Right ventricle myocardium superior (tissue), 1 donor: ENCODE results near the gene RPL39L. TPM values are rescaled to one million over a fixed set of nuclear protein-coding genes. Genes with fewer than 3 reads are reported as not detected.

Experiments
- ATAC-seq: fragments of 200-7000 bp; cut with Tn5 transposase; one replicate; pipeline ENCODE4 v1.9.1; 2020; ENCODE audit warnings: mild to moderate bottlenecking; ENCODE audit not compliant: poor library complexity
- DNase-seq: peaks from one replicate; pipeline ENCODE4 v3.0.0-alpha.2; 2020
- intact Hi-C: fragments of 100-400 bp; cut with DNase I; formaldehyde crosslinking; loops from one replicate; pipeline ENCODE4 v1.11.2; 2022
- total RNA-seq: library from RNA; stranded (reverse); fragmentation: NEBNext Ultra II Directional; extraction: Animal tissue kit (Norgen Biotek cat#: 25700); gene quantifications from one replicate; pipeline ENCODE4 v1.2.1, GENCODE V29; 2021
- donor health status: DM: no; HTN: yes; CAD: no; lungs with severe emphysema.

RPL39L gene
- total RNA-seq, 1 donor from 2014 or later, result 3.1 TPM

GRCh38 chr3:187077085-187077484 is 62.2 kb downstream of the RPL39L start:
- intact Hi-C loops, result no loop called here
- DNase-seq (no peak), ATAC-seq (no peak)

GRCh38 chr3:187076297-187076696 is 63.0 kb downstream of the RPL39L start:
- DNase-seq (no peak), ATAC-seq (no peak)
- intact Hi-C loops, result no loop called here

- no peak for ATAC-seq
- intact Hi-C loops, result no loop called here
- no peak for DNase-seq
Measured at GRCh38 chr3:187074846-187075245, 64.5 kb downstream of the RPL39L start.

- ATAC-seq, result no peak
- no peak for DNase-seq
- intact Hi-C loops, result no loop called here
Measured at GRCh38 chr3:187073581-187074098, 65.7 kb downstream of the RPL39L start.

- no peak for DNase-seq
- no peak for ATAC-seq
- intact Hi-C loops, result no loop called here
Measured at GRCh38 chr3:187072511-187072910, 66.8 kb downstream of the RPL39L start.

- intact Hi-C loops, result no loop called here
- ATAC-seq, result no peak
- no peak for DNase-seq
Measured at GRCh38 chr3:187072102-187072501, 67.2 kb downstream of the RPL39L start.

Other genes with a start within 250 kb of the RPL39L start
- gene ST6GAL1, start 209.0 kb downstream of the RPL39L start, total RNA-seq, result 67.4 TPM
- gene RTP1, start 58.0 kb upstream of the RPL39L start, total RNA-seq, result not detected
- 144 TPM for gene MASP1, start 152.2 kb upstream of the RPL39L start, total RNA-seq
- gene RTP4, start 228.9 kb upstream of the RPL39L start, total RNA-seq, result 0.70 TPM